SHP77 treated with DMSO at 0.1 percent for 48 hours (cell line): ENCODE data around the gene KIF11.
"Not testable (repeated sequence)": the region's sequence is repeated elsewhere in the genome, so short reads cannot be mapped to it uniquely, and the experiment has no call there.

Experiments
- DNase-seq: peaks from one replicate; lab custom pipeline; 2025; lab: John Stamatoyannopoulos, UW

KIF11 gene

DNA sequence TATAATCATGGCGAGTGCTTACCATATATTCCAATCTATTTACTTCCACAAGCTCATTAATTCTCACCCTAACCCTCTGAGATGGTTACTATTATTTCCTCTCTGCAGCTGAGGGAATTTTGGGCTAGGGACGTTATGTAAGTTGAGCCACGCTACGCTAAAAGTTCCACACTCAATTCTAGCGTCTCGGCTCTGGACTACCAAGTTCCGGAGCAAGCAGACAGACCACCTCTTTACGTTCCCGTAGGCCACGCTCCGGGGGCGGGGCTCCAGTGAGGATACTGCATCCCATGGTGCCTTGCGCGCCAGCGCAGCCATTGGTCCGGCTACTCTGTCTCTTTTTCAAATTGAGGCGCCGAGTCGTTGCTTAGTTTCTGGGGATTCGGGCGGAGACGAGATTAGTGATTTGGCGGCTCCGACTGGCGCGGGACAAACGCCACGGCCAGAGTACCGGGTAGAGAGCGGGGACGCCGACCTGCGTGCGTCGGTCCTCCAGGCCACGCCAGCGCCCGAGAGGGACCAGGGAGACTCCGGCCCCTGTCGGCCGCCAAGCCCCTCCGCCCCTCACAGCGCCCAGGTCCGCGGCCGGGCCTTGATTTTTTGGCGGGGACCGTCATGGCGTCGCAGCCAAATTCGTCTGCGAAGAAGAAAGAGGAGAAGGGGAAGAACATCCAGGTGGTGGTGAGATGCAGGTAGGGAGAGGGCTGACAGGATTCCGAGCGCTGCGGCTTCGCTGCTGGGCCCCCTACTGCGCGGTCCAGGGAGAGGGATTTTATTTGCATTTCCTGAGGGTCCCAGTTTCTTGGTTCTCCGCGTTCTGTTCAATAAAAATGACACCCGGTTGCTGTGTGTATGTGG is at the start of gene KIF11:
KIF11 (plus strand) TSS at position 370 of the 858 bp plus-strand sequence; CDS start at position 616, 246 bp downstream.
- DNase-seq, result peak; percentile 92

- DNase-seq, result no peak
These were observed 48.6 kb upstream of the KIF11 start for GRCh38 chr10:92544296-92544695.

DNA sequence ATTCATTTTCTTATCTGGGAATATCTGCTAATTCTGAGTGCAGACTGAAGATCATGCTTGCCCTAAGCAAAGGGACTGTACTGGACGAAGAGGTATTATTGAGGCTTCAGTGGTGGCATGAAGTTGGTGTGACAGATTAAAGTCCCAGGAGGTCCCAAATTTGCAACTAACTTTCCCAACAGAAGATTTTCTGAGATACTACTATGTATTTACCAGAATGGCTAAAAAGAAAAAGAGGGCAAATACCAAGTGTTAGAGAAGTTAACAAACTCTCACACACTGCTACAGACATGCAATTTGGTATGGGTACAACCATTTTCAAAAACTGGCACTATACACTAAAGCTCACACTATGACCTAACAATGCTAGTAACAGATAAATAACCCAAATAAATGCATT is 47.4 kb upstream of the KIF11 start:
- DNase-seq, result no peak

DNA sequence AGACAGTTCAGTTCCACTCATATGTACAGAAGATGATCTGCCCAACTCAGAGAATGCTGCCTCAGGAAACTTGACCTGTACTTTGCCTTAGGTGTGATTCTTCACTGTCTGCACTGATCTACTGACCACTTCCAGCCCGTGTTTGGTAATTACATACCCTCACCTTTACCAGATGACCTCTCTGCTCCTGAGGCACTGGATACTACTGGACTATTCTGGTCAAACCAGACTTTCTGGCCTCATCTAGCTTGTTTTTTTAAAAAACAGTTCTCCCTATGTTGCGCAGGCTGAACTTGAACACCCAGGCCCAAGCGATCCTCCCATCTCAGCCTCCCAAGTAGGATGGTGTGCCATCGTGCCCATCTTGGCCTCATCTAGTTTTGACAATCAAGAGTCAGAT is 45.3 kb upstream of the KIF11 start:
- no peak for DNase-seq

GRCh38 chr10:92550924-92551323 is 42.0 kb upstream of the KIF11 start:
- no peak for DNase-seq

GRCh38 chr10:92552310-92552709 is 40.6 kb upstream of the KIF11 start:
- no peak for DNase-seq

DNA sequence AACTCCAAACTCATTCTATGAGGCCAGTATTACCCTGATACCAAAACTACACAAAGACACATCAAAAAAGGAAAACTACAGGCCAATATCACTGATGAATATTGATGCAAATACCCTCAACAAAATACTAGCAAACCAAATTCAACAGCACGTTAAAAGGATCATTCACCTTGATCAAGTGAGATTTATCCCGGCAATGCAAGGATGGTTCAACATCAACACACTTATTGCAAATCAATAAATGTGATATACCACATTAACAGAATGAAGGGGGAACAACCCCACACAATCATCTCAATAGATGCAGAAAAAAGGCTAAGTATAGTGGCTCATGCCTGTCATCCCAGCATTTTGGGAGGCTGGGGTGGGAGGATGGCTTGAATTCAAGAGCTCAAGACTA is 39.0 kb upstream of the KIF11 start:
- no peak for DNase-seq

DNA sequence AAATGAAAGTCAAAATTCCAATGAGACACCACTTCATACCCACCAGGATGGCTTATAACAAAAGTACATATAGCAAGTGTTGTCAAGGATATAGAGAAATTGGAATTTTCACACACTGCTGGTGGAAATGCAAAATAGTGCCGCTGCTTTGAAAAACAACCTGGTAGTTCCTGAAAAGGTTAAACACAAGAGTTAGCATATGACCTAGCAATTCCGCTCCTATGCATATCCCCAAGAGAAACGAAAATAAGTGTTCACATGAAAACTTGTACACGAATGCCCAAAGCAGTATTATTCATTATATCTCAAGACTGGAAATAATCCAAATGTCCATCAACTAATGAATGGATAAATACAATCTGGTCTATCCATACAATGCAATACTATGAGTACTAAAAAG is 33.9 kb upstream of the KIF11 start:
- no peak for DNase-seq

GRCh38 chr10:92562424-92562823 is 30.5 kb upstream of the KIF11 start:
- no peak for DNase-seq

DNA sequence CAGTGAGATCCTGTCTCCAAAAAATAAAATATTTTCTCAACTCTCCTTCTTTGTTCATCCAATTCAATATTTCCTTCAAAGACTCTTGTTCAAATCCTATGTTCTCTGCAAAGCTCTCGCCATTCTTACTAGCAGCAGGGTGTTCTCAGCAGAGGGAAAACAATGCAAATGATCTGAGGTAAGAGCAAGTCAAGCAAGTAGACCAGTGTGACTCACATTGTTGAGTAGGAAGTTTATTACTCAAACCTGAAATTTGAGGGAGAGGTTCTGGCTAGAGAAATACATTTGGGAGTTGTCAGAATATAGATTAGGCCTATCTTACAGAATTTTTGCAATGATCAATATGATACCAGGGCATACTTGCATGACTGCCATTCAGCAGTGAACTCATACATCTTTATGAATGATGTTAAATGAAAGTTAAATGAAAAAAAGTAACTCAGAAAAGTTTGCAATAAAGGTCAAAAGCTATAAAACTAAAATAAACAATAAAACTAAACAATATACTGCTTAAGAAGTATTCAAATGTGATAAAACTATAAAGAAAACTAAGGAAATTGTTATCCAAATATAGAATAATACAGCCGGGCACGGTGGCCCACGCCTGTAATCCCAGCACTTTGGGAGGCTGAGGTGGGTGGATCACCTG is 24.9 kb upstream of the KIF11 start:
- no peak for DNase-seq

GRCh38 chr10:92569071-92569470 is 23.9 kb upstream of the KIF11 start:
- no peak for DNase-seq

- DNase-seq, result not testable (repeated sequence)
These were observed 23.3 kb upstream of the KIF11 start for GRCh38 chr10:92569663-92570062.

GRCh38 chr10:92571649-92572048 is 21.3 kb upstream of the KIF11 start:
- DNase-seq, result no peak

DNA sequence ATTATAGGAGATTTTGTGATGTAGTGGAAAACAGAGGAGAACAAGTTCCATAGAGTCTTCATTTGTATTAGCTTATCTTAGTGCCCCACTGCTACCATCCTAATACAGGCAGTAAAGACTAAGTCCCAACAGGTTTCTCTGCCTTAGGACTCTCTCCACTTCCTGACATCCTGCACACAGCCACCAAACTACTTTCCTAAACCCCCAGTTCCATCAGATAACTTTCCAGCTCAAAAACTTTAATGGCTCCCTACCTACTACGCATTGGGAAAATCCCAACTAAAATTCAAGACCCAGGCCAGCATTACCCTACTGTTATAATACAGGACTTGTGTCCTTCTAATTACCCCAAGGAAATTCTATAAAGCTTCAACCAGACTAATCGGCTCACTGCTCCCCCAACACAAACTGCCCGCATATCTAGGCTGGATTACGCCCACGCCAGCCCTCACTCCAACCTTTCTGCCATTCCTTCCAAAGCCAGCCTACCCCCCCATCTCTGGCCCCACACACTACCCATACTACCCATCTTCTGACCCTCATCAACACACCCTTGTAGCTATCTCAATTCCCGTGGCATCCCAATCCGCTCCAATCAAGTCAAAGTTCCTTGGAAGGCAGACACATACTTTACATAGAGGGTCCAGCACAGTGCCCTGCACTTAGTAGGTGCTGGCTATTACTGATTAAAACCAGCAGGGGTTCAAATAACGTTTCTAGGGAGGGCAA is 20.4 kb upstream of the KIF11 start:
- DNase-seq, result no peak

- DNase-seq, result no peak
These were observed 19.7 kb upstream of the KIF11 start for GRCh38 chr10:92573091-92573797.

- peak; percentile 76 for DNase-seq
These were observed 19.0 kb upstream of the KIF11 start, which contains the start of gene IDE for GRCh38 chr10:92573798-92574547. Gene IDE, minus strand, starts transcription at chr10:92574093. Its CDS starts 74 bp downstream, at chr10:92574019.

DNA sequence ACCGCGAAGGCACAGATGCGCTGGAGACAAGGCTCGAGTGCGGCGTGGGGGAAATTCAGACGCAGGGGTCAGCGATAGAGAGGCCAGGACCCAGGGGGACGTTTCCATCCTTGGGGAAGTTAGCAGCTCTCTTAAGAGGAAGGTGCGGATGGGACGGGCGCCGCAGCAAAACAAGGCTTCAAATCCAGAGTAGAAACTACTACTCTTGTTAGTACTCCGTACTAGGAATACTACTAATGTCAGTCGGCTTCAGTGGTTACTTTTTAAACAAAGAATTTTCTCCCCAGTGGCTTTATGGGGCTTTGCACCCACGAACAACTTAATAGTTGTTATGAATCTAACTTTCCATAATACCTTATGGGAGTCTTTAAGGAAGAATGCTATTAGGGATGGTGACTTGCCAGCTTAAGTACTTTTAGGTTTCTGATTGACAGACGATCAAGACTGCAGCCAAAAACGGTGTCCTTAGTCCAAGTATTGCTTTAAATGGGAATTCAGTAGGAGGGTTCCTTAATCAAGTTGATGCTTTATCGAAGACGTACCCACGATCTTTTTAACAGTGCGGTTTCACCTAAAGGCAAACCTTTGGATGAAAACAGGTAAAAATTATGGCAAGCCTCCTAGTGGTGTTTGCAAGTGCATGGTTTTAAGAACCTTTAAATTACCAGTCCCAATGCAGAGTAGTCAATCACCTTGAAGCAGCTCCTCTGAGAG is 18.2 kb upstream of the KIF11 start:
- no peak for DNase-seq

- DNase-seq, result no peak
These were observed 17.0 kb upstream of the KIF11 start for GRCh38 chr10:92575961-92576360.

GRCh38 chr10:92582347-92582746 is 10.6 kb upstream of the KIF11 start:
- not testable (repeated sequence) for DNase-seq
